GM12891 (cell line): ENCODE results near the gene GRIA1.

Experiments
- DNase-seq: peaks from one replicate; pipeline ENCODE4 v3.0.0; 2011; ENCODE audit warnings: low spot score; ENCODE audit not compliant: insufficient read length
- FAIRE-seq: peaks from 2 replicates; lab custom pipeline; 2011; peaks lifted over from hg19 to GRCh38; lab: Jason Lieb, UNC
- PAX5 ChIP-seq: IDR thresholded peaks from 2 replicates; pipeline ENCODE4 v1.6.1; 2011; ENCODE audit warnings: low read length, moderate library complexity, mild to moderate bottlenecking; ENCODE audit not compliant: insufficient read depth, severe bottlenecking
- POLR2A ChIP-seq: IDR thresholded peaks from 2 replicates; pipeline ENCODE4 v1.6.1; 2011; ENCODE audit warnings: low read depth, low read length, control low read depth
- POLR2AphosphoS5 ChIP-seq: IDR thresholded peaks from 2 replicates; pipeline ENCODE4 v1.6.1; 2011; ENCODE audit warnings: low read depth, low read length, control low read depth
- POU2F2 ChIP-seq: IDR thresholded peaks from 2 replicates; pipeline ENCODE4 v1.6.1; 2011; ENCODE audit warnings: low read depth, mild to moderate bottlenecking, control low read depth, low read length, moderate library complexity
- SPI1 ChIP-seq: IDR thresholded peaks from 2 replicates; pipeline ENCODE4 v1.6.1; 2011; ENCODE audit warnings: low read depth, low read length, control low read depth
- TAF1 ChIP-seq: IDR thresholded peaks from 2 replicates; pipeline ENCODE4 v1.6.1; 2011; ENCODE audit warnings: low read depth, low read length, control low read depth

GRIA1 gene

DNA sequence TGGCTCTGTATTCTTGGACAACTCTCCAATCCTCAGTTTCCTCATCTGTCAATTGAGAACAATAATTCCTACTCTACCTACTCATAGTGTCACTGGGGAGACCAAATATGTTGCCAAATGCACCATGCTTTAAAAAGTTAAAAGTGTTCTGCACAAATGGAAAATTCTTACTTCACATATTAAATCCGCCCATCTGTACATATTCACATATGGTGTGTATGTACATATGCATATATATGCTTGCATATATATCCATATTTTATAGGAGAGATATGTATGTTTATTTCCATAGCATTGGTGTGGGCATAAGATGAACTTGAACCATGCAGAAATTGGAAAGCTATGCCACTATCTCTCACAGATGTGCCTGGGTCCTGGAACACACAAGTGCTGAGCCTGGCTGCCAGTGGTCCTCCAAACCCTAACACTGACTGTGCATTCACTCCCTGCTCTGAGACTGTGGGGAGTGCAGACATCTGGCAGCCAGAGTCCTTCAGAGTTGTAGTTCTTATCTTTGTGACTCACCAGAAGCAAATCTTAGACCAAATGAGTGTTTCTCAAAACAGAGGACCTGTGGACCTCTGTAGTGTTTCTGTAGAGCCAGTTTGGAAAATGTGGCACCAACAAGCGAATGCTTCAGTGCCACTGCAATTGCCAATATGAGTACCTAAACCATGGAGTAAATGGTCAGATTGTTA is 168.7 kb downstream of the GRIA1 start:
- no peak for DNase-seq
- no peak for FAIRE-seq
- TF ChIP-seq POU2F2 = no peak

DNA sequence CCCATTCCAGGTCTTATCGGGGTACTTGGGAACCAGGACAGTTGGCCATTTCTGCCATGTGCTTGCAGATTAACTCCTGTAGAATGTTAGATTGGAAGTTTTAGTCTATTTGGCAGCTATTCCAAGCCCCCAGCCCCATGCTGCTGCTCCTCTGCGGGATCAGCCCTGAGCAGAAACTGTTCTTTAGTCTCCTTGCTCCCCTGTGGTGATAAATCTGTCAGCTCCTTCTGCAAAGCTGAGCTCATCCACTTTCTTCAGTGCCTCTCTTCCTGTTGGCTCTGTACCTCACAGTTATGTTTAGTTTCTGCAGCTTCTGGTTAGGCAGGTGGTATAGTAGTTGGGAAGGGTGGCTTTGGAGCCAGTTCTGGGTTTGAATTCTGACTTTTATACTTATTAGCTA is 170.4 kb downstream of the GRIA1 start:
- no peak for DNase-seq
- no peak for TF ChIP-seq POU2F2
- no peak for TF ChIP-seq POLR2AphosphoS5
- no peak for TF ChIP-seq SPI1
- no peak for TF ChIP-seq TAF1
- no peak for TF ChIP-seq POLR2A
- no peak for TF ChIP-seq PAX5
- FAIRE-seq = no peak

DNA sequence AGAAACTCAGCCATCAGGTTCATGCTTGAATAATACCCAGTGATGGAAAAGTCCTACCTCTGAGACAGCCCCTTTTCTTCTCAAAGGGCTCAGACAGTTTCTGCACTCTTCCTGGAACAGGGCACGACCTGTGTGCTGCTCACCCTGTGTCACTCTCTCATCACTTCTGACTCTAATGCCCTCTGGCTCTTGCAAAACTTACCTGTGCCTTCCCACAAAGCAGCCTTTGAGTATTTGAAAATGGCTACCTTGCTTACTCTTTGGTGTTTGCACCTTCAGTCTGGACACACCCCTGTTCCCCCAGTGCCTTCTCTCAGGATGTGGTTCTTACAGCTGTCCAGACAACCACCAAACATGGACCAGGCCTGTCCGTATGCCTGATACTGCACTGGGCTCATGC is 171.4 kb downstream of the GRIA1 start:
- FAIRE-seq = no peak
- no peak for TF ChIP-seq PAX5
- TF ChIP-seq SPI1 = no peak
- no peak for TF ChIP-seq POU2F2
- TF ChIP-seq TAF1 = no peak
- no peak for TF ChIP-seq POLR2AphosphoS5
- no peak for TF ChIP-seq POLR2A
- DNase-seq = no peak

DNA sequence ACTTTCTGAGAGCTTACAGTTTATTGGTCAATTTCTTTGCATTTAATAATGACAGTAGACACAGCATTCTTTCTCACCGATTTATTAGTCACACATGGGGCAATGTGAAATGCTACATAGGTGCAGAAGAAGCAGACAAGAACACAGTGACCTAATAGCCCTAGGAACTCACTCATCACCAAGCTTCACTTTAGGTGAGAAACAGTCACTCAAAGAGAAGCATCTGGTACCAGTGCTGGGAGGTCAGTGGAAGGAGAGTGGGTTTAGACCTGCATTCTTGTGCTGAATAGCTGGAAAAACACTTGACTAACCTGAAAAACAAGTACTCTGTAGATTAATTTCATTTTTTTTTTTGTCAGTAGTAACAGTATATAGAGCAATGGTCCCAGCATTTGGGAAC is 179.6 kb downstream of the GRIA1 start:
- no peak for TF ChIP-seq SPI1
- no peak for TF ChIP-seq POLR2A
- no peak for TF ChIP-seq PAX5
- TF ChIP-seq TAF1 = no peak
- TF ChIP-seq POU2F2 = no peak
- TF ChIP-seq POLR2AphosphoS5 = no peak
- no peak for FAIRE-seq
- DNase-seq = no peak

DNA sequence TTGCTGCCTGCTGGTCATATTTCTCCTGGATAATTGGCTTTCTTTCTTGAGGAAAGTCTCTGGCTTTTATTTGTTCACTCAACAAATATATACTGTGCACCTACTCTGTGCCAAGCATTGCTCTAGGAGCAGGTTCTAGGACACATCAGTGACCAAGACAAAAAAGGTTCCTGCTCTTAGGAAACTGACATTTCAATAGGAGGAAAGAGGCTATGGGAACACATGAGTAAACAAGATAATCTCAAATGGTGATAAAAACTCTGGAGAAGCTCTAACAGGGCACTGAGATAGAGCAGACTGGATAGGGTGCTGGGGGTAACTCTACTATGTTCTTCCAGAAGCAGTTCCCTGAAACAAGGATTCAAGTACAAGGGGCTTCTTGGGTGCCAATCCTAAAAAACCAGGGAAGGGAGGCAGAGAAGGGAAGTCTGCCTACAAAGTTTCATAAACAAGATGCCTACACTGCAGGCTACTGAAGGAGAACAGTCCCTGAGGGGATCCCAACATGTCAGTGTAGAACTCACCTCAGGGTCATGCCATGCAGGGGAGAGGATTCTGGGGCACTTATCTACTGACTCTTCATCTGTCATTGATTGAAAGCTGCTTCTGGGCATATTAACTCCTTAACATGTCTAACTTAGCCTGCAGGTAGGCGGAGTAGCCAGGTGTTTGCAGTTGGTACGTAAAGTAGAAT is 181.3 kb downstream of the GRIA1 start:
- TF ChIP-seq PAX5 (no peak), POLR2A (no peak), POU2F2 (no peak), TAF1 (no peak), POLR2AphosphoS5 (no peak), SPI1 (no peak)
- FAIRE-seq = no peak
- DNase-seq = no peak

DNA sequence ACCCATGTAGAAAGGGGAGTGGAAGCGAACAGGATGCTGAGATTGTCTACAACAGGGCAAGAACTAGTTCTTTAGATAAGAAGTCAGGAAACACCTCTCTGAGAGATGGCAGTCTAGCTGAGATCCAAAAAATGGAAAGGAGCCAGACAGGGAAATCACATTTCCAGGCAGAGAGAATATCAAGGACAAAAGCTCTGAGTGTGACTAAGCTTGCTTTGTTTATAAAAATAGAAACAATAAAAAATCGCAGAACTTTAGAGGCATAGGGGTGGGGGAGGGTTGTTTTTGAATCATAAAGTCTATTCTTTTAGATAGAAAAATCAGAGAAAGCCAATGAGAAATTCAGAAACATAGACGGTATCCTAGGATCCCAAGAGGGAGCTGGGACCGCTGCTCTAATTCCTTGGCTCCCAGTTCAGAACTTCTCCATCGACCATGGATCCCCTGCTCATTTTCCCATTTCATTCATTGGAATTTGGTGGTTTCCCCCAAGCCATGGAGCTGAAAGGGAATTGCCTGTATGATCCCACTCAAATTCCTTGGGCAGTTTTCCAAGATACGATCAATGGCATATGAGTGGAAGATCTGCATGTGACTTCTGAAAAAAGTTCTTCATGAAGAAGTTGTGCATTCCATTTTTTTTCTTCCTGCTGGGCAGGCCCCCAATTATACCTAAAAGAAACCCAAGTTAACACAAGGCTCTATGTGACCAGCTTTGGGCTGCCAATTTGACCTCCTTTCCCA is 182.0 kb downstream of the GRIA1 start:
- TF ChIP-seq POLR2A (no peak), TAF1 (no peak), SPI1 (no peak), POLR2AphosphoS5 (no peak)
- DNase-seq (no peak), FAIRE-seq (no peak)

DNA sequence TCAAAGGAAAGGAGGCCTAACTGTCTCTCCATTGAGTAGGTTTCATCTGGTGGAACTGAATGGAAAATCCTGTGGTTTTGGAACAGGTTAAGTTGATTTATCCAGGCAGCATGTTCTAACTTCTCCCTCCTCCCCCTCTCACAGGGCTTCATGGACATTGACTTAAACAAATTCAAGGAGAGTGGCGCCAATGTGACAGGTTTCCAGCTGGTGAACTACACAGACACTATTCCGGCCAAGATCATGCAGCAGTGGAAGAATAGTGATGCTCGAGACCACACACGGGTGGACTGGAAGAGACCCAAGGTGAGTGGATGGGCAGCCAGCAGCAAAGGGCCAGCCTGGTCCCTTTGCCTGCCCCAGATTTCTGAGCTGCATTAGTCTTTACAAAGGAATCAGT is 183.9 kb downstream of the GRIA1 start:
- no peak for FAIRE-seq
- no peak for TF ChIP-seq POU2F2
- no peak for TF ChIP-seq TAF1
- no peak for TF ChIP-seq PAX5
- no peak for TF ChIP-seq SPI1
- TF ChIP-seq POLR2AphosphoS5 = no peak
- TF ChIP-seq POLR2A = no peak
- DNase-seq = no peak

DNA sequence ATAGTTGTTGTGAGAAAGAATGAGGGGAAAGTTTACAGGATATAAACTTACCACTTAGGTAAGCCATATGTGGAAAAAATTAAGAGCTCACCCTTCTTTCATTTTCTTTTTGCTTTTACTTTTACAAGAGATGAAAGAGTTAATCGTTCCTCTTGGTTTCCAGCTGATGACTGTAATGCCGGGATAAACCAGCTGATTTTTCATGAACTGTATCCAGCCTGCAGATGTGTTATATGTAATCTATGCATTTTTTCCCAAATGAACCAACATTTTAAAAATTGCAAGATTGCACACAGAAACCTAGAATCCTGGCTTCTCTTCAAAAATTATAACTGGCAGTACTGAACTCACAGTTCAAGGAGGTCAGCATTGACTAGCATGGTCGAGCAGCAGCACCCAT is 185.9 kb downstream of the GRIA1 start:
- TF ChIP-seq TAF1 = no peak
- TF ChIP-seq POU2F2 = no peak
- no peak for TF ChIP-seq SPI1
- no peak for TF ChIP-seq POLR2A
- TF ChIP-seq PAX5 = no peak
- no peak for TF ChIP-seq POLR2AphosphoS5
- FAIRE-seq (no peak), DNase-seq (no peak)

DNA sequence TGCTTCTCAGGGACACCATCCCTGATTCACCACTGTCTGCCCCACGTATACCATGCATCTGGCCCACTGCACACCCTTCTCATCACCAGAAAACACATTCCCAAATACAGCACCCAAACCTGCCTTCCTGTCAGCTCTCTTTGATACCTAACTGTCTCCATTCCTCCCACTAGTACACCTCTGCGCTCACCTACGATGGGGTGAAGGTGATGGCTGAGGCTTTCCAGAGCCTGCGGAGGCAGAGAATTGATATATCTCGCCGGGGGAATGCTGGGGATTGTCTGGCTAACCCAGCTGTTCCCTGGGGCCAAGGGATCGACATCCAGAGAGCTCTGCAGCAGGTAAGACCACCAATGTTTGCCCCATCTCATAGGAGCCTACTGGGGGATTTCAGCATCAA is 186.4 kb downstream of the GRIA1 start:
- TF ChIP-seq TAF1 = no peak
- TF ChIP-seq SPI1 = no peak
- TF ChIP-seq POLR2AphosphoS5 = no peak
- TF ChIP-seq POU2F2 = no peak
- TF ChIP-seq PAX5 = no peak
- no peak for TF ChIP-seq POLR2A
- FAIRE-seq (no peak), DNase-seq (no peak)
